ENCODE measurements around the gene SS18L1.

DNA sequence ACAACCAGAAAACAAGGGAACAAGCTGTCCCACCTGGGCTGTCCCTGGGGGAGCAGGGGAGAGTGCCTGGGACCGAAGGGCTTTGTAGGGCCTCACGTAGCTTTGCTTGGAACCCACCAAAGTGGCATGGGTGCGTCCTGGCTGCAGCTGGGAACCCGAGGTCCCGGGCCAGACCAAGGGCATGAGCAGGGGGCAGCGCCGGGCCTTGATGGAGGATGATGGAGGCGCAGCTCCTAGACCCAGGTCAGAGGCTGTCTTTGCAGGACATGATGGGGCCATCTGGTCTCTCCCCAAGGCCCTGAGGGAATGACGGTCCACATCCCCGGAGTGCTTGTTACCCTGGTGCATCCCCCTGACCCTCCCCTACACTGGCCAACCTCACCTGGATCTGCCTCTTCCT lies 87.1 kb downstream of the SS18L1 start:
- TF ChIP-seq GATA2 (IDR thresholded peaks at IDR 0.05; ENCODE audit: low read depth, low read length): no peak
- no peak for TF ChIP-seq GATA3 (IDR thresholded peaks at IDR 0.05; ENCODE audit: low read depth, low read length)
